H1 (cell line): Measurements from ENCODE around the gene CYB5B. TPM values are rescaled to one million over a fixed set of nuclear protein-coding genes. Genes with fewer than 3 reads are reported as not detected.

ENCODE experiments used
- CTCF ChIA-PET: fragments of 300-600 bp; sonication (Branson Sonifier 250); formaldehyde crosslinking; loops from one replicate; lab custom pipeline; 2021; ENCODE audit not compliant: partially characterized antibody; lab: Charles Lee
- POLR2A ChIA-PET: fragments of 300-600 bp; sonication (Branson Sonifier 250); formaldehyde crosslinking; loops from one replicate; lab custom pipeline; 2021; ENCODE audit warnings: inconsistent platforms; ENCODE audit not compliant: partially characterized antibody; lab: Charles Lee
- DNase-seq, 2 experiments: peaks; one replicate each; pipeline versions ENCODE4 v3.0.0 to v3.0.0-alpha.2; 2010 to 2022; ENCODE audit warnings: low spot score in 2 of 2, low read depth in 1 of 2, mixed read lengths in 1 of 2
- FAIRE-seq: peaks from 2 replicates; lab custom pipeline; 2011; peaks lifted over from hg19 to GRCh38; lab: Jason Lieb, UNC
- H2AFZ ChIP-seq: 2 replicates; pipeline ENCODE4 v1.8.1; 2012; ENCODE audit warnings: low read length, inconsistent platforms
- H2AK5ac ChIP-seq: 2 replicates; pipeline ENCODE4 v1.6.1; 2013; ENCODE audit warnings: low read depth, low read length
- H2BK120ac ChIP-seq: replicated peaks from 2 replicates; pipeline ENCODE3; 2013; ENCODE audit warnings: low read depth, low read length, inconsistent platforms
- H2BK12ac ChIP-seq: 2 replicates; pipeline ENCODE4 v1.6.1; 2013; ENCODE audit warnings: low read depth, low read length
- H2BK15ac ChIP-seq: 2 replicates; pipeline ENCODE4 v1.6.1; 2013; ENCODE audit warnings: low read length
- H2BK20ac ChIP-seq: 2 replicates; pipeline ENCODE4 v1.6.1; 2013; ENCODE audit warnings: low read length
- H2BK5ac ChIP-seq: 2 replicates; pipeline ENCODE4 v1.6.1; 2013; ENCODE audit warnings: low read depth, low read length
- H3K14ac ChIP-seq: 2 replicates; pipeline ENCODE4 v1.6.1; 2013; ENCODE audit warnings: inconsistent platforms; ENCODE audit not compliant: insufficient read length
- H3K18ac ChIP-seq: 2 replicates; pipeline ENCODE4 v1.6.1; 2013; ENCODE audit warnings: low read length; ENCODE audit errors: extremely low read depth
- H3K23ac ChIP-seq: 2 replicates; pipeline ENCODE4 v1.6.1; 2013; ENCODE audit warnings: inconsistent platforms; ENCODE audit not compliant: insufficient read length
- H3K23me2 ChIP-seq: 2 replicates; pipeline ENCODE4 v1.6.1; 2013; ENCODE audit warnings: low read depth, low read length
- H3K27ac ChIP-seq: 2 replicates; pipeline ENCODE4 v1.6.1; 2011; ENCODE audit warnings: low read depth, low read length, inconsistent platforms
- H3K27me3 ChIP-seq, 4 experiments: replicated peaks in 1 of 4; 1 replicate in 1 of 4; 2 replicates in 3 of 4; pipeline versions ENCODE4 v1.6.1 to v1.8.1; 2011 to 2013; ENCODE audit warnings: low read length in 3 of 4, mild to moderate bottlenecking in 3 of 4, inconsistent platforms in 2 of 4, mixed read lengths in 2 of 4, moderate library complexity in 1 of 4; ENCODE audit not compliant: control insufficient read depth in 3 of 4, insufficient read depth in 3 of 4; ENCODE audit errors: extremely low read depth in 1 of 4
- H3K36me3 ChIP-seq, 4 experiments: 2 replicates each; pipeline versions ENCODE4 v1.6.1 to v1.8.1; 2011 to 2013; ENCODE audit warnings: mild to moderate bottlenecking in 4 of 4, low read length in 3 of 4, moderate library complexity in 2 of 4, control low read depth in 1 of 4, inconsistent platforms in 1 of 4; ENCODE audit not compliant: insufficient read depth in 4 of 4, control insufficient read depth in 2 of 4
- H3K4ac ChIP-seq: replicated peaks from 2 replicates; pipeline ENCODE3; 2013; ENCODE audit warnings: low read length, low read depth, mixed read lengths, inconsistent platforms; ENCODE audit not compliant: insufficient read length
- H3K4me1 ChIP-seq, 4 experiments: replicated peaks in 1 of 4; 1 replicate in 1 of 4; 2 replicates in 3 of 4; pipeline versions ENCODE4 v1.6.1 to v1.8.1; 2011 to 2013; ENCODE audit warnings: low read length in 3 of 4, inconsistent platforms in 2 of 4, mixed read lengths in 1 of 4; ENCODE audit not compliant: insufficient read depth in 4 of 4, control insufficient read depth in 3 of 4
- H3K4me2 ChIP-seq, 2 experiments: 2 replicates each; pipeline versions ENCODE4 v1.6.1 to v1.8.1; 2011 to 2013; ENCODE audit warnings: low read depth in 2 of 2, low read length in 2 of 2, control low read depth in 1 of 2, inconsistent platforms in 1 of 2, mild to moderate bottlenecking in 1 of 2; ENCODE audit not compliant: insufficient read depth in 1 of 2
- H3K4me3 ChIP-seq, 4 experiments: fragments of 200-600, 300-600 bp in 1 of 4; sonication (generic), shearing (Covaris generic), sonication (Bioruptor Twin) in 1 of 4; 2 replicates each; pipeline versions ENCODE4 v1.5.1 to v1.8.1; 2011 to 2016; ENCODE audit warnings: low read length in 4 of 4, low read depth in 3 of 4, control low read depth in 2 of 4, inconsistent platforms in 2 of 4, mild to moderate bottlenecking in 2 of 4, mixed read lengths in 1 of 4, moderate library complexity in 1 of 4; ENCODE audit not compliant: insufficient read depth in 2 of 4; ENCODE audit errors: extremely low read depth in 1 of 4
- H3K56ac ChIP-seq: replicated peaks from 2 replicates; pipeline ENCODE3; 2013; ENCODE audit warnings: low read depth, mild to moderate bottlenecking, mixed read lengths, low read length, inconsistent platforms; ENCODE audit not compliant: insufficient read length
- H3K79me1 ChIP-seq: 2 replicates; pipeline ENCODE4 v1.6.1; 2013; ENCODE audit warnings: low read depth, low read length, control low read depth
- H3K79me2 ChIP-seq, 2 experiments: 2 replicates each; pipeline versions ENCODE4 v1.6.1 to v1.8.1; 2012 to 2013; ENCODE audit warnings: low read length in 2 of 2, mild to moderate bottlenecking in 2 of 2, inconsistent platforms in 1 of 2; ENCODE audit not compliant: insufficient read depth in 2 of 2, control insufficient read depth in 1 of 2
- H3K9ac ChIP-seq, 4 experiments: replicated peaks in 1 of 4; 1 replicate in 1 of 4; 2 replicates in 3 of 4; pipeline versions ENCODE4 v1.6.1 to v1.8.1; 2011 to 2013; ENCODE audit warnings: low read depth in 3 of 4, low read length in 3 of 4, control low read depth in 2 of 4, mild to moderate bottlenecking in 2 of 4, moderate library complexity in 2 of 4, inconsistent platforms in 1 of 4; ENCODE audit errors: extremely low read depth in 1 of 4
- H3K9me3 ChIP-seq, 2 experiments: 2 replicates each; pipeline versions ENCODE4 v1.6.1 to v1.8.1; 2012 to 2013; ENCODE audit warnings: mild to moderate bottlenecking in 2 of 2, moderate library complexity in 2 of 2, control low read depth in 1 of 2, inconsistent platforms in 1 of 2, low read depth in 1 of 2, low read length in 1 of 2, mixed read lengths in 1 of 2; ENCODE audit not compliant: insufficient read depth in 2 of 2
- H4K20me1 ChIP-seq, 2 experiments: replicated peaks in 1 of 2; 2 replicates each; pipeline versions ENCODE3 to v1.8.1; 2011 to 2013; ENCODE audit warnings: inconsistent platforms in 2 of 2, low read length in 2 of 2, mild to moderate bottlenecking in 1 of 2; ENCODE audit not compliant: insufficient read depth in 2 of 2, control insufficient read depth in 1 of 2
- H4K5ac ChIP-seq: 2 replicates; pipeline ENCODE4 v1.6.1; 2013; ENCODE audit warnings: low read length, low read depth, mixed read lengths, inconsistent platforms; ENCODE audit not compliant: insufficient read length
- H4K8ac ChIP-seq: 2 replicates; pipeline ENCODE4 v1.8.0; 2013; ENCODE audit warnings: mild to moderate bottlenecking, moderate library complexity, low read length, inconsistent platforms; ENCODE audit not compliant: insufficient read depth; ENCODE audit errors: extremely low read depth
- H4K91ac ChIP-seq: replicated peaks from 2 replicates; pipeline ENCODE3; 2013; ENCODE audit warnings: low read length, mixed read lengths, inconsistent platforms; ENCODE audit not compliant: insufficient read length
- KDM4A ChIP-seq: IDR thresholded peaks from one replicate; pipeline ENCODE4 v1.7.1; 2012; ENCODE audit warnings: low read depth, mild to moderate bottlenecking, moderate library complexity, low read length, inconsistent platforms; ENCODE audit not compliant: severe bottlenecking
- NANOG ChIP-seq: IDR thresholded peaks from 2 replicates; pipeline ENCODE4 v1.6.1; 2011; ENCODE audit warnings: low read length, low read depth, mild to moderate bottlenecking, inconsistent platforms; ENCODE audit not compliant: insufficient read depth, poor library complexity, severe bottlenecking
- RBBP5 ChIP-seq: IDR thresholded peaks from 2 replicates; pipeline ENCODE4 v1.7.1; 2012; ENCODE audit warnings: low read depth, mild to moderate bottlenecking, inconsistent platforms, low read length, moderate library complexity, borderline replicate concordance
- RNF2 ChIP-seq: fragments of 200-900, 300-1000 bp; sonication (generic); IDR thresholded peaks from 2 replicates; pipeline ENCODE4 v1.7.1; 2016; ENCODE audit warnings: borderline replicate concordance, low read depth, mild to moderate bottlenecking, antibody characterized with exemption, low read length; ENCODE audit not compliant: poor library complexity, severe bottlenecking; ENCODE audit errors: missing control alignments
- WGBS, 2 experiments: shearing (Covaris generic) in 1 of 2; methylation state at CpG; one replicate each; pipeline versions ENCODE4 v1.1.6 to v1.1.7; 2013 to 2015; ENCODE audit warnings: low lambda C conversion rate in 2 of 2, mixed read lengths in 2 of 2, inconsistent platforms in 1 of 2, low coverage in 1 of 2, missing lambda C conversion rate in 1 of 2; ENCODE audit not compliant: insufficient replicate concordance in 2 of 2, insufficient coverage in 1 of 2, insufficient read length in 1 of 2; ENCODE audit errors: extremely low coverage in 1 of 2, missing lambda C conversion rate in 1 of 2; 5-methylcytosine and 5-hydroxymethylcytosine counted together
- polyA plus RNA-seq, 7 experiments: library from polyadenylated mRNA; depleted of rRNA in 3 of 7; stranded (reverse) in 5 of 7; unstranded in 2 of 7; fragments of >200 nt in 5 of 7; fragments of 200-250 nt in 2 of 7; gene quantifications; 1 replicate in 5 of 7; 2 replicates in 1 of 7; 4 replicates in 1 of 7; pipeline versions ENCODE4 v1.2.1 to v1.2.3, GENCODE V29; 2011 to 2013; ENCODE audit warnings: missing spikeins in 2 of 7, mixed read lengths in 2 of 7
- total RNA-seq: library from RNA; stranded (reverse); fragmentation: NEBNext Ultra II Directional; extraction: Animal tissue kit (Norgen Biotek cat#: 25700); gene quantifications from 2 replicates; pipeline ENCODE4 v1.2.1, GENCODE V29; 2021
- TF ChIP-seq, protein P1 (sequence below): IDR thresholded peaks from 2 replicates; pipeline ENCODE4 v1.6.1; 2011; ENCODE audit warnings: low read length, improper control_type of control experiment

Gene CYB5B
- total and polyA plus RNA-seq, 2 of the 8 experiments (the other 6 are each of a cell fraction or from before 2014, with no cell fraction given), result 108 to 127 TPM

DNA sequence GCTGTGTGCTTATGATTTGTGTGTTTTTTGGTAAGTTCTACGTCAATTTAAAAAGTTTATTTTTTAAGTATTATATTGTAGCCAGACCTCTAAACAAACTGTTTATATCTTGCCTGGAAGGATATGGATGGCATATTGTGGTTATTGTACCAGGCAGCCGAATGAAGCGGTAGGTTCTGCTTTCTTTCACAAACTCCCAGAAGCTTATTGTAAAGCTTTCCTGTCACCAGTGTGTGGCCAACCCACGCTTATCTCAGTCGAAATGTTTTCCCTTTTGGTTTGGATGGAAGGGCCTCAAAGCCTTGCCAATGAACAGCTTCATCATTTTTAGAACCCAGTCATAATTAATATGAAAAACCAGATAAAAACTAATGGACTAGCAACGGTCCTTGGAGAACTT lies 53.1 kb downstream of the CYB5B start:
- Histone ChIP-seq H3K56ac (no peak overlapping the region), H2AFZ (no peak overlapping the region), H2BK5ac (no peak overlapping the region), H3K23ac (no peak overlapping the region), H3K27me3 (no peaks in the 10 kb centered on the region), H3K36me3 (no peaks in the 10 kb centered on the region), H3K18ac (no peak overlapping the region), H3K9me3 (no peaks in the 10 kb centered on the region), H3K14ac (no peak overlapping the region), H4K5ac (no peak overlapping the region), H3K79me1 (no peaks in the 10 kb centered on the region), H2BK120ac (no peak overlapping the region), H3K4me3 (no peak overlapping the region), H2BK20ac (no peak overlapping the region), H3K9ac (no peak overlapping the region), H4K91ac (no peak overlapping the region), H4K8ac (no peak overlapping the region), H3K4me2 (no peak overlapping the region), H3K79me2 (no peaks in the 10 kb centered on the region), H3K27ac (no peak overlapping the region), H4K20me1 (peaks cover 0 to 1% of the 10 kb centered on the region in 2 experiments), H2AK5ac (no peak overlapping the region), H3K23me2 (no peaks in the 10 kb centered on the region), H2BK15ac (no peak overlapping the region), H3K4me1 (no peaks in the 10 kb centered on the region), H2BK12ac (no peak overlapping the region), H3K4ac (no peak overlapping the region)
- 95% methylated on average over 6 of the region's 6 CpGs; no CpG with 5 or more reads in 1 of the 2 experiments for WGBS, 2 experiments
- CTCF ChIA-PET, result no interaction called here
- DNase-seq, result no peak
- FAIRE-seq, result no peak
- TF ChIP-seq, protein P1, sequence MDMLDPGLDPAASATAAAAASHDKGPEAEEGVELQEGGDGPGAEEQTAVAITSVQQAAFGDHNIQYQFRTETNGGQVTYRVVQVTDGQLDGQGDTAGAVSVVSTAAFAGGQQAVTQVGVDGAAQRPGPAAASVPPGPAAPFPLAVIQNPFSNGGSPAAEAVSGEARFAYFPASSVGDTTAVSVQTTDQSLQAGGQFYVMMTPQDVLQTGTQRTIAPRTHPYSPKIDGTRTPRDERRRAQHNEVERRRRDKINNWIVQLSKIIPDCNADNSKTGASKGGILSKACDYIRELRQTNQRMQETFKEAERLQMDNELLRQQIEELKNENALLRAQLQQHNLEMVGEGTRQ, result no peak
- TF ChIP-seq NANOG (no peak), KDM4A (no peak), RBBP5 (no peak), RNF2 (no peak)
- POLR2A ChIA-PET, result interaction anchor here (1.2 kb wide), 1 partner anchor 53 kb away, joined by 3 read pairs; the partner anchor contains the start of gene CYB5B
